Skeletal muscle cell (primary cell): ENCODE measurements around the gene ARHGAP29.

Experiments used
- DNase-seq: peaks from one replicate; pipeline ENCODE4 v3.0.0-alpha.2; 2010; ENCODE audit warnings: low read depth
- H3K4me3 ChIP-seq: 2 replicates; pipeline ENCODE4 v1.5.1; 2011; ENCODE audit warnings: low read depth, mild to moderate bottlenecking, control low read depth, low read length, moderate library complexity

The ARHGAP29 gene

GRCh38 chr1:94132111-94132510 is 105.3 kb downstream of the ARHGAP29 start:
- H3K4me3 ChIP-seq, result no peak overlapping the region

GRCh38 chr1:94130851-94131595 is 106.4 kb downstream of the ARHGAP29 start:
- DNase-seq, result peak; percentile 34
- H3K4me3 ChIP-seq, result no peak overlapping the region

More at GRCh38 chr1:94132111-94132510, 105.3 kb downstream of the ARHGAP29 start:
- no peak for DNase-seq

DNA sequence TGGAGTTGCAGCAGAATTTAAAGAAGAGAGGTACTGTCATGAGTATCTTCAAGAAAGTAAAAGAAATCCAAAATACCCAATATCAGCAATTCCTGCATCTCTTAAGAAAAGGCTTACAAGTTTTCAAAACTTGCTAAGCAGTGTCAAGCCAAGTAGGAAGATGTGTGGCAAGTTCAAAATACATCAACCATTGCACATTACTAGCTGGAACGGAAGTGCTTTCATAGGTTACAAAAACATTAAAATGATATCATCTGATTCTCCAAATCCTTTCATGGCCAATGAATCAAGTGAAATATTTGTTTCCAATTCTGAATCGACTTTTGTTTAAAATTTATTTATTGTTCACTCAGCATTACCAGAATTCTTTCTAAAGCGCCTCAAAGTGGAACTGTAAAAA is 110.7 kb downstream of the ARHGAP29 start:
- no peak for DNase-seq
- H3K4me3 ChIP-seq, result no peak overlapping the region

DNA sequence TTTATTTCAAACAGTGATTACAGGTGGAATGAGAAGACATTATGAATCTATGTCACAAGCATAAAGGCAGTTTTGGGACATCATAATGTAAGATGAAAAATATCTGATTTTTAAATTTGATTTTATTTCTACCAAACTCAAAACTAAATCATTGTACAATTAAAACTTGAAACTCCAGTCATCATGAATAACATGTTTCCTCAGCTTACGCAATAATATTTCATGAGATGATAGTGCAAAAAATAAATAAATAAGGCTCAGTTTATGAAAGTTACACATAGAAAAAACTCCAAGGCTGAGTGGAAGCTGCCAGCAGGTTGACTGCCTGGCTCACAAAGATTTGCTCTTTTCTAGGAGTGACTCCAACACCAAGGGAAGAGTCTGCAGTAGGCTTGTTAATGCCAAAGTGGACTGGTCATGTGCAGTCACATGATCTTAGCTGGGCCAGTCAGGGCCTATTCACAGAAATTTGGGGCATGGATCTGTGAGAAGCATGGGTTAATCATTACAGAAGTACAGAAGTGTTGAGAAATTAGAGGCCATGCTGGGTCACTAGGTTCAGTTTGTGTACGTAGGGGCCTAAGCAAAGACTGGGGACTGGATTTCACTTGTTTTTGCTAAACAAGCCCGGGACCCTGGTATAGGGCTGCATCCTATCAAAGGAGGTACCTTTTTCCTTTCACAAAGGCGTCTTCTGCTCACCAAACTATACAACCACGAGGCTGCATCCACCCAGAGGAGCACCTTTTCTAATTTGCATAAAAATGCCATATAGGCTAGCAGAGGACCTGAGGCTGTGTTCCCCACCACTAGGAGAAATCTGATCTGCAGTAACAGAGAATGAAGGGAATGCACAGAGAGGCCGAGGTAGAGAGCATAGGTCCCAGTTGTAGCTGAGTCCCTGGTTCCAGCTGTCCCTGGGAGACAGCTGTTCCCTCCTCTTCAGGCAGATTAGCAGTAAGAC is 111.6 kb downstream of the ARHGAP29 start:
- no peak for DNase-seq
- no peak overlapping the region for H3K4me3 ChIP-seq

GRCh38 chr1:94124538-94124937 is 112.8 kb downstream of the ARHGAP29 start:
- H3K4me3 ChIP-seq, result no peak overlapping the region
- no peak for DNase-seq

- no peak for DNase-seq
- no peak overlapping the region for H3K4me3 ChIP-seq
Observed at GRCh38 chr1:94122201-94122970, 115.0 kb downstream of the ARHGAP29 start.
